GM21576 (cell line): ENCODE results near the gene RASSF7.

Experiments
- ATAC-seq: cut with Tn5 transposase; IDR thresholded peaks from one replicate; pipeline ENCODE4 v1.9.1; 2021; ENCODE audit warnings: mild to moderate bottlenecking, moderate library complexity; ENCODE audit not compliant: unreplicated experiment

RASSF7 gene

GRCh38 chr11:532527-532985 is 28.2 kb upstream of the RASSF7 start:
- no peak for ATAC-seq

GRCh38 chr11:532986-533585 is 27.7 kb upstream of the RASSF7 start:
- no peak for ATAC-seq

- no peak for ATAC-seq
Measured at GRCh38 chr11:533586-534395, 27.0 kb upstream of the RASSF7 start.

GRCh38 chr11:534396-535209 is 26.2 kb upstream of the RASSF7 start:
- ATAC-seq = no peak

- ATAC-seq = no peak
Measured at GRCh38 chr11:535210-535518, 25.6 kb upstream of the RASSF7 start.

- ATAC-seq = peak; percentile 63
Measured at GRCh38 chr11:535519-536454, 25.0 kb upstream of the RASSF7 start, which contains the start of gene HRAS. TSS of gene HRAS (minus strand) at chr11:535576.

GRCh38 chr11:536841-537621 is 23.7 kb upstream of the RASSF7 start, which contains the start of gene LRRC56:
TSS of gene LRRC56 (plus strand) at chr11:537527. CDS start at chr11:540685, 3,158 bp downstream.
- peak; percentile 49 for ATAC-seq

- no peak for ATAC-seq
Measured at GRCh38 chr11:537622-538430, 22.9 kb upstream of the RASSF7 start.

GRCh38 chr11:538431-539051 is 22.2 kb upstream of the RASSF7 start:
- ATAC-seq = no peak

GRCh38 chr11:539971-540481 is 20.7 kb upstream of the RASSF7 start:
- ATAC-seq = no peak

- ATAC-seq = no peak
Measured at GRCh38 chr11:540583-541432, 20.0 kb upstream of the RASSF7 start.

GRCh38 chr11:541433-541885 is 19.3 kb upstream of the RASSF7 start:
- ATAC-seq = no peak

GRCh38 chr11:544817-545166 is 16.0 kb upstream of the RASSF7 start:
- ATAC-seq = no peak

- no peak for ATAC-seq
Measured at GRCh38 chr11:545171-545570, 15.6 kb upstream of the RASSF7 start.

- no peak for ATAC-seq
Measured at GRCh38 chr11:548700-549603, 11.8 kb upstream of the RASSF7 start.

GRCh38 chr11:550021-550745 is 10.6 kb upstream of the RASSF7 start:
- no peak for ATAC-seq
